ENCODE results near the gene ENTREP1.

ENTREP1 gene

DNA sequence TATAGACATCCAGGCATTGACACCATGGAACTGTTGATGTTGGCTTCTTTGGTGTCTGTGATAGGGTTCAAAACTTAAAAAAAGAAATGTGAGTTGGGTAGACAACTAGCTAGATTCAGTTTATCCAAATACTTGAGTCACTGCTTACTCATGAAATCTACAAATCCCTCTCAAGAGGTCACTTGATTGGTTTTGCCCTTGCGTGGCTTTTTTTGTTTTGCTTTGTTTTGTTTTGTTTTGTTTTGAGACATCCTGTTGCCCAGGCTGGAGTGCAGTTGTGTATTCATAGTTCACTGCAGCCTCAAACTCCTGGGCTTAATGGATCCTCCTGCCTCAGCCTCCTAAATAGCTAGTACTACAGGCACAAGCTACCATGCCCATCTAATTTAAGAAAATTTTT is 10.5 kb upstream of the ENTREP1 start:
- Histone ChIP-seq H3K4me3 (ENCODE audit: insufficient read depth, low read length, poor library complexity, severe bottlenecking) (no peak overlapping the region), H3K36me3 (ENCODE audit: low read length) (no peaks in the 10 kb centered on the region), H3K9me3 (ENCODE audit: insufficient read depth, low read length) (peaks cover 18% of the 10 kb centered on the region; the same call in 1 of the 2 replicates), H3K9ac (ENCODE audit: low read length) (no peak overlapping the region), H3K9me2 (replicated peaks; ENCODE audit: insufficient read depth, low read length) (no peaks in the 10 kb centered on the region), H3K27me3 (ENCODE audit: low read length) (no peaks in the 10 kb centered on the region), H2AFZ (ENCODE audit: low read depth, low read length, severe bottlenecking) (no peak overlapping the region), H3K27ac (ENCODE audit: low read depth, low read length) (no peak overlapping the region), H3K79me2 (ENCODE audit: insufficient read depth, low read length) (no peaks in the 10 kb centered on the region), H3F3A (ENCODE audit: insufficient read depth) (no peaks in the 10 kb centered on the region), H4K20me1 (ENCODE audit: low read depth, low read length) (no peaks in the 10 kb centered on the region), H3K4me2 (ENCODE audit: low read depth, low read length, poor library complexity, severe bottlenecking) (no peak overlapping the region)
- no peak for TF ChIP-seq EZH2phosphoT487 (conservative IDR thresholded peaks at IDR 0.05; ENCODE audit: low read length)
- TF ChIP-seq, protein P1, sequence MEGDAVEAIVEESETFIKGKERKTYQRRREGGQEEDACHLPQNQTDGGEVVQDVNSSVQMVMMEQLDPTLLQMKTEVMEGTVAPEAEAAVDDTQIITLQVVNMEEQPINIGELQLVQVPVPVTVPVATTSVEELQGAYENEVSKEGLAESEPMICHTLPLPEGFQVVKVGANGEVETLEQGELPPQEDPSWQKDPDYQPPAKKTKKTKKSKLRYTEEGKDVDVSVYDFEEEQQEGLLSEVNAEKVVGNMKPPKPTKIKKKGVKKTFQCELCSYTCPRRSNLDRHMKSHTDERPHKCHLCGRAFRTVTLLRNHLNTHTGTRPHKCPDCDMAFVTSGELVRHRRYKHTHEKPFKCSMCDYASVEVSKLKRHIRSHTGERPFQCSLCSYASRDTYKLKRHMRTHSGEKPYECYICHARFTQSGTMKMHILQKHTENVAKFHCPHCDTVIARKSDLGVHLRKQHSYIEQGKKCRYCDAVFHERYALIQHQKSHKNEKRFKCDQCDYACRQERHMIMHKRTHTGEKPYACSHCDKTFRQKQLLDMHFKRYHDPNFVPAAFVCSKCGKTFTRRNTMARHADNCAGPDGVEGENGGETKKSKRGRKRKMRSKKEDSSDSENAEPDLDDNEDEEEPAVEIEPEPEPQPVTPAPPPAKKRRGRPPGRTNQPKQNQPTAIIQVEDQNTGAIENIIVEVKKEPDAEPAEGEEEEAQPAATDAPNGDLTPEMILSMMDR (IDR thresholded peaks at IDR 0.05; ENCODE audit: insufficient read depth, low read length, poor library complexity, severe bottlenecking): no peak

DNA sequence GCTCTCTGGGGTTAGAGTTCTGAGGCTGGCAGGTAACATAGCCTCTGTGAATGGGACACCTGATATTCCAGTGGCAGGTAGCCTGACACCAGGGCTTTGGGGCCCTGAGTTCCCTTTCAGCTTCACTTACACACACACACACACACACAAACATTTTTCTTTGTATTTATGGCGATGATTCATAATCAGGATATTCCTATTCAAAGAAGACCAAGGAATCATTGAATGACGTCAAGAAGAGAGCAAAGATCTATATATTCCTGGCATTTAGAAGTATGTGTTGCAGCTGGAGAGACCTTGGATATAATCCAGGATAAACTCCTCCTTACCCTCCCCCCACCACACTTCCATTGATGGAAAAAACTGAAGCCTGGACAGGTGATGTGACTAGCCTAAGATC is 7.9 kb upstream of the ENTREP1 start:
- Histone ChIP-seq H3F3A (ENCODE audit: insufficient read depth) (no peaks in the 10 kb centered on the region), H2AFZ (ENCODE audit: low read depth, low read length, severe bottlenecking) (no peak overlapping the region), H3K27ac (ENCODE audit: low read depth, low read length) (no peak overlapping the region), H3K4me2 (ENCODE audit: low read depth, low read length, poor library complexity, severe bottlenecking) (no peak overlapping the region), H3K4me3 (ENCODE audit: insufficient read depth, low read length, poor library complexity, severe bottlenecking) (no peak overlapping the region), H3K9ac (ENCODE audit: low read length) (no peak overlapping the region), H3K79me2 (ENCODE audit: insufficient read depth, low read length) (no peaks in the 10 kb centered on the region), H3K27me3 (ENCODE audit: low read length) (no peaks in the 10 kb centered on the region), H3K36me3 (ENCODE audit: low read length) (no peaks in the 10 kb centered on the region), H4K20me1 (ENCODE audit: low read depth, low read length) (no peaks in the 10 kb centered on the region), H3K9me2 (replicated peaks; ENCODE audit: insufficient read depth, low read length) (no peaks in the 10 kb centered on the region), H3K9me3 (ENCODE audit: insufficient read depth, low read length) (peaks cover 17% of the 10 kb centered on the region; the same call in 1 of the 2 replicates)
- TF ChIP-seq, protein P1 (IDR thresholded peaks at IDR 0.05; ENCODE audit: insufficient read depth, low read length, poor library complexity, severe bottlenecking): no peak
- TF ChIP-seq EZH2phosphoT487 (conservative IDR thresholded peaks at IDR 0.05; ENCODE audit: low read length): no peak

DNA sequence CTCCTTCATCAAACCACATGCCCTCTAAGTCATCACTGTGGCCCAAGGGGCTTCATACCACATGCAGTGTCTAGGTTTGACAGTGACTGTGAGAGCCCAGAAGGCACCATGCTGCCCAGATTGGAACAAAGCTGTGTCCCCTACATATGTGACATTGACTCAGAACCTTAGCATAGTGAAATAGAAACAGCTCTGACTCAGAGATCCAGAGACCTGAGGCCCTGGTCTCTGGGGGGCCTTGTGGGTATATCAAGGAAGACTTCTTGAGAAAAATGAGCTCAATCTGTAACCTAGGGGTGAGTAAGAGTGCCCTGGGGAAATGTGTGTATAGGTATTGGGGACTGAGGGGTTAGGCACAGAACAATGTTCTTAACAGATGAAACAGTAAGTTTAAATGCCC is 7.1 kb upstream of the ENTREP1 start:
- Histone ChIP-seq H2AFZ (ENCODE audit: low read depth, low read length, severe bottlenecking) (no peak overlapping the region), H3K9ac (ENCODE audit: low read length) (no peak overlapping the region), H3K4me3 (ENCODE audit: insufficient read depth, low read length, poor library complexity, severe bottlenecking) (no peak overlapping the region), H3K27ac (ENCODE audit: low read depth, low read length) (no peak overlapping the region), H4K20me1 (ENCODE audit: low read depth, low read length) (no peaks in the 10 kb centered on the region), H3F3A (ENCODE audit: insufficient read depth) (no peaks in the 10 kb centered on the region), H3K79me2 (ENCODE audit: insufficient read depth, low read length) (no peaks in the 10 kb centered on the region), H3K36me3 (ENCODE audit: low read length) (no peaks in the 10 kb centered on the region), H3K4me2 (ENCODE audit: low read depth, low read length, poor library complexity, severe bottlenecking) (no peak overlapping the region), H3K27me3 (ENCODE audit: low read length) (no peaks in the 10 kb centered on the region), H3K9me3 (ENCODE audit: insufficient read depth, low read length) (peaks cover 8% of the 10 kb centered on the region; the same call in 1 of the 2 replicates), H3K9me2 (replicated peaks; ENCODE audit: insufficient read depth, low read length) (no peaks in the 10 kb centered on the region)
- TF ChIP-seq EZH2phosphoT487 (conservative IDR thresholded peaks at IDR 0.05; ENCODE audit: low read length): no peak
- TF ChIP-seq, protein P1 (IDR thresholded peaks at IDR 0.05; ENCODE audit: insufficient read depth, low read length, poor library complexity, severe bottlenecking): no peak
